Midbrain (tissue), 1 donor: ENCODE data around the gene RELN.

ENCODE experiments used
- DNase-seq: peaks from one replicate; lab custom pipeline; 2025; lab: John Stamatoyannopoulos, UW

RELN gene

GRCh38 chr7:103680161-103681144 is 309.0 kb downstream of the RELN start:
- no peak for DNase-seq

GRCh38 chr7:103679151-103680132 is 310.0 kb downstream of the RELN start:
- DNase-seq, result no peak

- no peak for DNase-seq
Measured at GRCh38 chr7:103668279-103668941, 321.0 kb downstream of the RELN start.

DNA sequence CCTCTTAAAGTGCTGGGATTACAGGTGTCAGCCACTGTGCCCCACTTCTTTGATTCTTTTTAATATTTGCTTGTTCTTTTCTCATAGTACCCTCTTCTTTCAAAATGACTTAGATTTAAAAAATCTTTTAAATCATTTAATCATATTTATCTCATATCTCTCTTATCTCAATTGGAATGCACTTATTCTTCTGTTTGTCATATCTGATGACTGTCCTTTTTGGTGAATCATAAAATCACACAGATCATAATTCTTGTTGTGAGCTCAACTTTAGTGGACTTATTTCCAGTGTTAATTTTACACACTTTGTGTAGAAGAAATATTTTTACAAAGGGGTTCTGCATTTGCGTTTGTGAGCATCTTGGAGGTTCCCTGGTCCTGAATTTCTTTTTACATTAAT is 323.1 kb downstream of the RELN start:
- DNase-seq, result no peak

DNA sequence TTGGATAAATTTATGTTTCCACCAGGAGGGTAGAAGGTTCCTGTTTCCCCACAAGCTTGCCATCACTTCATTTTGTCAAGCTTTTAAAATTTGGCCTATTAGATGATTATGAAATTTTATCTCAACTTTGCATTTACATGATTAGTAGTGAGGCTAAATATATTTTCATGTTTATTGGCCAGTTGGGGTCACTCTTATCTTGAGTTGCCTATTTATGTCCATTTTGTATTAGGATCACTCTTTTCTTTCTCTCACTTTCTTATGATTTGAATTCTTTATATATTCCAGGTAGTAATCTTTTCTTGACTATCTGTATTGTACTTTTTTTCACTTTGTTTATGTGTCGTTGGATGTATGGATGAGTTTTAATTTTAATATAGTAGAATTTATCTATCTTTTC is 324.9 kb downstream of the RELN start:
- DNase-seq, result no peak

GRCh38 chr7:103660455-103661371 is 328.7 kb downstream of the RELN start:
- DNase-seq, result no peak

DNA sequence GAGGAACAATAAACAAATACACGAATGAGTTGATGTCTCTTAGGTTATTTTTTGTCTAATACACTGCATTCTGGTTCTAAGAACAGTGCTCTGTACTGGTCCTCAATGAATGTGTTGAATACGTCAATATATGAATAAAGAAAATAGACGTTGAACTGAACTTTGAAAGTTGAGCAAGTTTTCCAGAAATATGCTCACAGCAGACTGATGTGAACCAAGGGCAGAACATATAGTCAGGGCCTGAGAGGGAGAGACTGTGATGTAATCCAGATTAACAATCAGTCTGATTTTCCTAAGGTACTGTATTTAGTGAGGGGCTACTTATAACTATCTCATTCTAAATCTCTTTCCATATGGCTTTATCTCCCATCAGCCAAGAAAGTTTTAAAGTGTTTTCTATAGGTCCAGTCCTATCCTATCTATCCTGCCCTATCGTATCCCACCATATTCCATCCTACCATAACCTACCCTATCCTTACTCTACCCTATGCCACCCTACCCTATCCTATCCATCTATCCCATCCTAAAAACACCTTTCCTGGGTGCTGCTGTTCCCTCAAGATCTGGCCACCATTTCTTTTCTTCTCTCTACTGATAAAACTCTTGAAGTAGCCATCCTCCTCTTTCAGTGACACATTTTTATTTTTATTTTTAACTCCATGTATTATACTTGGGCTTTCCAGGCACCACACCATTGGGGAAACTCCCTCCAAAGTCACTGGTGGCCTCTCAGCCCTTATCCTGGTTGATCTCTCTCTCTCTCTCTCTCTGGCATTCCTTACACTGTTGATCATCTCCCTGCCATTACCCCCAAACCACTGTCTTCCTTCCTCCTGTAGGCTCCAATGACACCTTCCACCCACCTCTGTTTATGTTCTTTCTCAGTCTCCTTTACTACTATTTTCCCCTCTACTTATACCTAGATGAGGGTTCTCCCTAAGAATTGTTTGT is 331.1 kb downstream of the RELN start:
- no peak for DNase-seq

DNA sequence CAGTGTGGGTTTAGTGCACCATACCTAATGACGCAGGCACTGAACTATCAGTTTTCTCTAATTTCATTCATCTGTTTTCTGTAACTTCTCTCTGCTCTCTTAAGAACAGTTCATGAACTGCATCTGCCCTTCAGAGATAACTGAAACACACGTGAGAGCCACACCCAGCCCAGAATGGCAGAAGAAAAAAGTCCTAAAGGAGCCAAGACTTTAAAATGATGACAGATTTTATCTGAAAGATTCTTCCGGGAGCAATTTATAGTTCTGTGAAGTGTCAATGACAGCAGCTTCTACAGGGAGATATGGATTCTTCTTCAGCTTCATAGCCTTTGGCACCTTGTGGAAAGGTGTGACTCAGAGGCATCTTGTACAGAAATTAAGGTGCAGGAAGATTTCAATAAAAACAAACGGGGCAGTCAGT is 332.0 kb downstream of the RELN start:
- no peak for DNase-seq

DNA sequence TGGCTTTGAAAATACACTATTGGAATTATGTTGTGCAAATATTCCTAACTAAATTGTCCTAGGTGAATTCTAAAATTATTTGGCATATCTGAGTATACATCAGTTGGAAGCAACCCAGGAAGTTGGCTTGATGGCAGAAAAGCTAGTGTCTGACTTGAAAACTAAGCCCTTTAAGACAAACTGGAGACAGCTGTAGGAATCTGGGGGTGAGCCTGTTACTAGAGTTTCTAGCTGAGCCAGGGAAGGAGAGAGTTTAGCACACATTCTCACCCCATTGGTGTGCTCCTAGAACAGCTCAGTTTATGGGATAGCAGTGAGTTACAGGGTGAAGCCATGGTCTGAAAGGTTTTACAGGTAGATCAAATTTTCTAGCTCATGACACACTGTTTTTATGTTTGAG is 333.2 kb downstream of the RELN start:
- no peak for DNase-seq

- no peak for DNase-seq
Measured at GRCh38 chr7:103651593-103652377, 337.7 kb downstream of the RELN start.

- no peak for DNase-seq
Measured at GRCh38 chr7:103649052-103649451, 340.4 kb downstream of the RELN start.

- DNase-seq, result no peak
Measured at GRCh38 chr7:103648135-103648534, 341.3 kb downstream of the RELN start.

DNA sequence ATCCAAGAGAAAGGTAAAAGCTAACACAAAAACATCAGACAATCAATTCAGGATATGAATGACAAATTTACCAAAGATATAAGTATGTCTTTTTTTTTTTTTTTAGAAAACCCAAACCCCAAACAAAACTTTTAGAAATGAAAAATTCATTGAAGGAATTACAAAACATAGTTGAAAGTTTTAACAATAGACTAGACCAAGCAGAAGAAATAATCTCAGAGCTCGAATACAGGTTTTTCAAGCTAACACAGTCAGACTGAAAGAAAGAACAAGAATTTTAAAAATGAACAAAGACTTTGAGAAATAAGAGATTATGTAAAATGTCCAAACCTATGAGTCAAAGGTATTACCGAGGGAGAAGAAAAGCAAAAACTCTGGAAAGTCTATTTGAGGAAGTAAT is 345.1 kb downstream of the RELN start:
- no peak for DNase-seq

- DNase-seq, result no peak
Measured at GRCh38 chr7:103640031-103640779, 349.3 kb downstream of the RELN start.

DNA sequence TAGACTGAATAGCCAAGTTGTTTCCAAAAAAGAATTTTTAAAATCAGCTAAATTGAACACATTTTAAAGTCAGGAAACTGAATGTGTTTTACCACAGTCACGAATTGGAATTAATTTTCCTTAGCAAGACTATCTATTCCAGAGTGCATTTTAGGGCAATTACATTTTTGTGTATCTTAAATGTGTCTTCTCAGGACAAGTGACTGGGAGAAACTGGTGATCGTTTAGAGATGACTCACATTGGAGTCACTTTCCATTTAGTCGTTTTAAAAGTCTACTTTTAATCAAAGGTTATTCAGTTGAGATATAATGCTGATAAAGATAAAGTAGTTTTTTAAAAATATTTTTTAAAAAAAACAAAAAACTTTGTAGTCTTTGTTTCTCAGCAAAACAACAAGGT is 351.7 kb downstream of the RELN start:
- no peak for DNase-seq

DNA sequence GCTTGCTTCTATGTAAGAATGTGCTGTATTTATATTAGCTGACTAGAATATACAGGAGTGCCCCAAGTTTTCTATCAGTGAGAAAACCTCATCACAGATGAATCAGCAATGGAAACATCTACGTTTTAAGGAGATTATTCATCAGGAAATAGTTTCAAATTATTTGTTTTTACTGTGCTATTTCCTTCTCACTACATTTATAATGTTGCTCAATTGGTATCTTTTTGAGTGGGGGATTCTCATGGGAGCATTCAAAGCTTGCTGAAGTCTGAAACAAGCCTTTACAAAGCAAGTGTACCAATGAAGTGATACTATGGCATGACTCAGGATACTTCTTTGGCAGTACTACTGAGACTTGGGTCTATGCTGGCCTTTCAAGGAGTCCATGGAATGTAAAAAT is 352.4 kb downstream of the RELN start:
- no peak for DNase-seq

- no peak for DNase-seq
Measured at GRCh38 chr7:103636153-103636552, 353.3 kb downstream of the RELN start.

- DNase-seq, result no peak
Measured at GRCh38 chr7:103632972-103633371, 356.5 kb downstream of the RELN start.
